ENCODE data around the gene DONSON.
A peak's percentile ranks its signal among the peaks of the same experiment; 100 is the strongest.

Gene DONSON

DNA sequence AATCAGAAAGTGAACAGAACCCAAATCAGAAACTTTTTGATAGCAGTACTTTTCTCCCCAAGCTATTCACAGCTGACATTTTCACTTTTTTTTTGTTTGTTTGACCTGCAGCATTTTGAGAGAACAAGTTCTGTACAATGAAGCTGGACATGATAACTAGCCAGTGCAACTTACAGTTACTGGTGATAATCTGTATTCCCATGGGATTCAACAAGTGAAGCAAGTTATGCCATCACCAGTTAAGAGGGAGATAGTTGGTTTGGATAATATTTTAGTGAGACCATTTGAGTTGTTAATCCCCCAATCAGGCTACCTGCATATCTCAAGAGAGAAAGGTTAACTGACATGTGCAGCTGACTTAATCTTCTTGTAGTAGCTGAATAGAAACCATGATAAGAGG, 27.5 kb downstream of the DONSON start:
- DNase-seq = no peak

DNA sequence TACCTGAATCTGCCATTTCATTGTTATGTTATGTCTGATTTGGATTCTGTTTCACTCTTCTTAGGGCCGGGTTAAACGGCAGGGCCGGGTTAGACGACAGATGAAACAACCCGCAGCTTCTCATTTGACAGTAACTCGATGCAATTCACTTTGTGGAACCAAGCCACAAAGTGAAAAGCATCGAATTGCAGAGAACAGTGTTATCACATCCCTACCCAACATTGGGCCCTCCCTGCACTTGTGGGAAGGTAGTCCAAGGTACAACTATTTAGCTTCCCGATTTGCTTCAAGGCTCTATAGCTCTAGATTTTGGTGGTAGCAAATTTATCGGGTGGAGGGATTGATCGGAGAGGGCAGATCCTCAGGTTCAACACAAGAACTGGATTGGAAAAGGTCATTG, 28.7 kb downstream of the DONSON start:
- DNase-seq = no peak

GRCh38 chr21:33558777-33559421, 29.6 kb downstream of the DONSON start:
- DNase-seq = no peak

- DNase-seq = no peak
Observed at GRCh38 chr21:33557447-33557846, 31.0 kb downstream of the DONSON start.

GRCh38 chr21:33554982-33555344, 33.5 kb downstream of the DONSON start:
- no peak for DNase-seq

GRCh38 chr21:33554236-33554981, 34.1 kb downstream of the DONSON start:
- no peak for DNase-seq

DNA sequence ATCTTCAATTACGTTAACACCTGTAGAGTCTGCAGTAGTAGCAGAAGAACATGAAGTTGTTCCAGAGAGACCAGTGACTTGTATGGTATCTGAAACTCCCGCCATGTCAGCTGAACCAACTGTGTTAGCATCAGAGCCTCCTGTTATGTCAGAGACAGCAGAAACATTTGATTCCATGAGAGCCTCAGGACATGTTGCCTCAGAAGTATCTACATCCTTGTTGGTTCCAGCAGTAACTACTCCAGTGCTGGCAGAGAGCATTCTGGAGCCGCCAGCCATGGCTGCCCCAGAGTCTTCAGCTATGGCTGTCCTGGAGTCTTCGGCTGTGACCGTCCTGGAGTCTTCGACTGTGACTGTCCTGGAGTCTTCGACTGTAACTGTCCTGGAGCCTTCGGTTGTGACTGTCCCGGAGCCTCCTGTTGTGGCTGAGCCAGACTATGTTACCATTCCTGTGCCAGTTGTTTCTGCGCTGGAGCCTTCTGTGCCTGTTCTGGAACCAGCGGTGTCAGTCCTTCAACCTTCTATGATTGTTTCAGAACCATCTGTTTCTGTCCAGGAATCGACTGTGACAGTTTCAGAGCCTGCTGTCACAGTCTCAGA, 35.4 kb downstream of the DONSON start:
- no peak for DNase-seq

- DNase-seq = no peak
Observed at GRCh38 chr21:33552093-33552998, 36.1 kb downstream of the DONSON start.

DNA sequence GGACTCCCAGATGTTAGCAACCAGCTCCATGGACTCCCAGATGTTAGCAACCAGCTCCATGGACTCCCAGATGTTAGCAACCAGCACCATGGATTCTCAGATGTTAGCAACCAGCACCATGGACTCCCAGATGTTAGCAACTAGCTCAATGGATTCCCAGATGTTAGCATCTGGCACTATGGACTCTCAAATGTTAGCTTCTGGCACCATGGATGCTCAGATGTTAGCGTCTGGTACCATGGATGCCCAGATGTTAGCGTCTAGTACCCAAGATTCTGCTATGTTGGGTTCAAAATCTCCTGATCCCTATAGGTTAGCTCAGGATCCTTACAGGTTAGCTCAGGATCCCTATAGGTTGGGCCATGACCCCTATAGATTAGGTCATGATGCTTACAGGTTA, 36.8 kb downstream of the DONSON start:
- no peak for DNase-seq

GRCh38 chr21:33550772-33551660, 37.5 kb downstream of the DONSON start:
- no peak for DNase-seq

GRCh38 chr21:33549848-33550771, 38.4 kb downstream of the DONSON start:
- no peak for DNase-seq

DNA sequence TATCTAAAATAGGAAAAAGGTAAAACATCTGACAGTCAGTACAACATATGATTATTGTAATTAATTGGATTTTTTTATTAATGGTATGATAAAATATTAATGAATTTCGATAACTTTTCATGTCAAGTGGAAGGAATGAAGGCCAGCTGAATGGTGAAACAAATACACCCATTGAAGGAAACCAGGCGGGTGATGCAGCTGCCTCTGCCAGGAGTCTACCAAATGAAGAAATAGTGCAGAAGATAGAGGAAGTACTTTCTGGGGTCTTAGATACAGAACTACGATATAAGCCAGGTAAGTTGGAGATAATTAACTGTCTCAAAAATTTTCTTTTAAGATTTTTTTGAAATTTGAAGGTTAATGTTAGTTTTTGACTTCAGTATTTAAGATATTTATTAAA, 42.4 kb downstream of the DONSON start:
- no peak for DNase-seq

DNA sequence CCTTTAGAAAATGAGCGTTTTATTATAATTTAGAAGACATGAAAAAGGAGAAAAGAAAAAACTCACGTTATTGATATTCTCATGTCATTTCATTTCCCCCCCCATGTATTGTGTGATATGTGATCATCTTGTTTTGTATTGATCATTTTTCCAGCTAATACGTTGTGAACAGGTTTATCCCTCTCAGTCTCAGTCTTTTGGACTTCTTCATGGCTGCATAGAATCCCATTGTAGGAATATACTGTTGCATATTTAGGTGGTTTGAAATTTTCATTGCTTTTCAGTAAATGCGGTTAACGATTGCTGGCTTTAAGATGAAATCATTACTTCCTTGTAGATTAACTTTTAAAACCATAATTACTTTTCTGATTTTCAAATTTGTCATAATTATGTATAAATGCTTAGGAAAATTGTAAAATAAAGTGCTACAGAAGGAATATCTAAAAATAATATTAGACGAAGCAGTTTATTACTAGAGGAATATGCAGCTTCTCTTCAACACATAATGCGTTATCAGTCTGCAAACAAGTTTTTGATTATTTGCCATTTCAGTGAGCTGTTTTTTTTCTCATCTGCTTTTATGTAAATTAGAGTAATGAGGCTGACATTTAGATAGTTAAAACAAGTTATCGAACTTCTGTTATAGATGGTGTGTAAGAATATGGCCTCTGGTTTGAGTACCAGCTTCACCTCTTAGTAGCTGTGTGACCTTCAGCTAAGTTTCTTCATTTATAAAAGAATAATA, 43.9 kb downstream of the DONSON start:
- DNase-seq = no peak

DNA sequence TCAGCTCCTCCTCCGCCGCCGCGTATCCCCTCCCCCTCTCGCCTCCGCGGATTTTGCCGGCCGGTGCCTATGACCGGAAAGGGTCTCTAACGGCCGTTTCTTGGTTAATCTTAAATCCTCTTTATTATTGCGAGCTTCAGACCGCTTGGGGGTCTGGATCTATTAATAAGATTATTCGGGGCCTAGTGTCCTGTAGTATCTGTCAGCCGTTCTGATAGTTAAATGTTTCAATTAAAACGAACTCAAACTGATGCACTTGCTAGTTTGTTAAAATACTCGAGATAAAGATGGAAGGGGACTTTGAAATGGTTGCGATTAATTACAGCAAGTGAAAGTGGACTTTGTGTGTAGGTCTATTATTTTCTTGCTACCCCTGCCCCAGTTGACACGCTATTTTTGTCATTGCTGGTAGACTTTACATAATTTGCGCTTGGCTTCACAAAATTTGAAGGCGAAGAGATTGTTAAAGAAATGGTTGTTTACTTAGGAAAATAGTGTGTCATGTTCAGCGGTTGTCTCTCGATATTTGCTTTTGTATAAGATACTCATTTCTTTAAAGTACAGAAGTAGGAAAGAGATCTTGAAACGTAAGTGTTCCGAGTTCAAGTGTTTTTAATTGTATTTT, 44.9 kb downstream of the DONSON start:
- DNase-seq = no peak

DNA sequence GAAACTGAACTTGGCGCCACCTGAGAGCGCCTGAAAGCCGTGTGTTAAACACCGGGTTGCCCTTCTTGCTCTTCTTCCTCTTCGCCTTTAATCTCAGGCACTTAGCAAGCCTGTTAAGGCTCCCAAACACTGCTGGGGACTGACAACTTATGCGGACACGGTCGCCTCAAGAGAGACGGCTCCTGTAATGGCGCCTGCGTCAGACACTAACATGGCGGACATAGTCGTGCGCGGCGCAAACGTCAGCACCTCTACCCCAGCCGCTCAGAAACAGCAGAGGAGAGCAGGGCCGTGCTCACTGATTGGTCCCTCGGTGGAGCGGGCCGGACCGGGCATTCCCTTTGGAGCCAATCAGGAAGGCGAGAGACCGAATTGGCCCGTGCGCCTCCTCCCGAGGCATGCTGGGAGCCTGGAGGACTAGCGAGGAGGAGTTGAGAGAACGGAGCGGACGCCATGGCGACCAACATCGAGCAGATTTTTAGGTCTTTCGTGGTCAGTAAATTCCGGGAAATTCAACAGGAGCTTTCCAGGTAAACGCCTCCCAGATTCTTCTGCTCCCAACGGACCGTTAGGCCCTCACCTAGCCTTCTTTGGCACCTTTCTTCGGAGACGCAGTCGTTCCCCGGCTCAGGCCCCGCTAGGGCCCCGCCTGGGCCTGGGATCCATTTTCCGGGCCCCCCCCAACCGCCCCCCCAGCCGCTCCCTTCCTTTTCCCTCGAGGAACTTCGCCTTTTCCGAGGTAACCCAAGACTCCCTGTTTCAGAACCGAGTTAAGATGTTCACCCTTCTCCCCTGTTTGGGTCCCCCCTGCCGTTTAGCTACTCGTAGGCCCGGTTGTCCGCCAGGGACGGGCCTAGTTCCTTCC, 45.6 kb downstream of the DONSON start, which contains the start of gene SON:
Gene SON (plus strand): TSS at position 399 of the 865 bp plus-strand sequence. CDS start 55 bp downstream, at position 454.
- peak; percentile 99 for DNase-seq

GRCh38 chr21:33541756-33542639, 46.5 kb downstream of the DONSON start, which contains the start of gene GART:
Gene GART (minus strand): TSS chr21:33542117. CDS start chr21:33539315, 2,802 bp downstream.
- peak; percentile 87 for DNase-seq

DNA sequence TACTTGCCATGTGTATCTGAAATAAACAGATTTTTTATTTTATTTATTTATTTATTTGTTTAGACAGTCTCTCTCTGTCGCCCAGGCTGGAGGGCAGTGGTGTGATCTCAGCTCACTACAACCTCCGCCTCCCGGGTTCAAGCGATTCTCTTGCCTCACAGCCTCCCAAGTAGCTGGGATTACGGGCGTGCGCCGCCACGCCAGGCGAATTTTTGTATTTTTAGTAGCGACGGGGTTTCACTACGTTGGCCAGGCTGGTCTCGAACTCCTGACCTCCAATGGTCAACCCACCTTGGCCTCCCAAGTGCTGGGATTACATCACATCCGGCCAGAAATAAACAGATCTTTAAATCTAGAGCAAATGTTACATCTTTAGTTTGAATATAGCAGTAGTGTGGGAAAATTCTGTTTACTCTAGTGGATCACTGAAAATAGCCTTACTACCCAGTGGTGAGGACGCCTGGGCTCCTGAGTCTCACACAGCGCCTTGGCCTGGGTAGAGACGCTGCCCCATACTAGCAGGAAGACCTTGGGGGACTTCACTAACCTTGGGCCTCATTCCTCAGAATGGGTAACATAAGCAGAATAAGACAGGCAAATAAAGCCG, 47.3 kb downstream of the DONSON start:
- peak; percentile 34 for DNase-seq
